K562 (cell line): ENCODE results near the gene SIKE1.

Source experiments
- CTCF ChIP-seq, 3 experiments: IDR thresholded peaks in 2 of 3; conservative IDR thresholded peaks in 1 of 3; 2 replicates each; pipeline ENCODE4 v1.5.1; 2011 to 2012; ENCODE audit warnings: low read length in 3 of 3, mild to moderate bottlenecking in 3 of 3, control low read depth in 2 of 3, improper control_type of control experiment in 1 of 3, inconsistent platforms in 1 of 3, low read depth in 1 of 3, mixed read lengths in 1 of 3, moderate library complexity in 1 of 3; ENCODE audit not compliant: insufficient read depth in 2 of 3
- KAT8 ChIP-seq: fragments of 450-650 bp; IDR thresholded peaks from 2 replicates; pipeline ENCODE4 v1.6.1; 2016; ENCODE audit warnings: low read depth, mild to moderate bottlenecking
- ZNF551 ChIP-seq: fragments of 250-450 bp; sonication (Bioruptor Pico); IDR thresholded peaks from 2 replicates; pipeline ENCODE4 v1.5.0; 2021; ENCODE audit warnings: mild to moderate bottlenecking, moderate library complexity

DNA sequence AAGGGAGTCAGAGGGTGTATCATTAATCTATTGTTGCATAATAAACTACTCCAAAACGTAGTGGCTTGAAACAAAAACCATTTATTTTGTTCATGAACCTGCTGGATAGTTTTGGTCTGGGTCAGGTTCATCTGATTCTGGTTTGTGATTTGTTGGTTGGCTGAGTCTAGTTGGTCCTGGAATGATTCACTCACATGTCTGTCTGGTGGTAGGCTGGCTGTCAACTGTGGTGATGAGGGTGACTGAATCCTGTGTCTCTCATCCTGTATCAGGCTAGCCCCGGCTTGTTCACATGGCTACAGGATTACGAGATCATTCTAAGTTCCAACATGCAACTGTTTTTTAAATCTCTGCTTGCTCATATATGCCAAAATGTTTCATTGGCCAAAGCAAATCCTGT, 22.5 kb upstream of the SIKE1 start:
- TF ChIP-seq CTCF (IDR thresholded peaks at IDR 0.05 in 2 of 3, conservative IDR thresholded peaks at IDR 0.05 in 1 of 3; ENCODE audit: insufficient read depth in 2 of 3, low read depth in 1 of 3, low read length in 3 of 3) (no peak), KAT8 (no peak), ZNF551 (no peak)
